Eye (tissue), 1 donor: ENCODE measurements around the gene TAPBP.
A peak's percentile ranks its signal among the peaks of the same experiment; 100 is the strongest.
"Not testable (repeated sequence)": the region's sequence is repeated elsewhere in the genome, so short reads cannot be mapped to it uniquely, and the experiment has no call there.

Experiments
- DNase-seq: peaks from one replicate; pipeline ENCODE4 v3.0.0-alpha.2; 2015

TAPBP gene

DNA sequence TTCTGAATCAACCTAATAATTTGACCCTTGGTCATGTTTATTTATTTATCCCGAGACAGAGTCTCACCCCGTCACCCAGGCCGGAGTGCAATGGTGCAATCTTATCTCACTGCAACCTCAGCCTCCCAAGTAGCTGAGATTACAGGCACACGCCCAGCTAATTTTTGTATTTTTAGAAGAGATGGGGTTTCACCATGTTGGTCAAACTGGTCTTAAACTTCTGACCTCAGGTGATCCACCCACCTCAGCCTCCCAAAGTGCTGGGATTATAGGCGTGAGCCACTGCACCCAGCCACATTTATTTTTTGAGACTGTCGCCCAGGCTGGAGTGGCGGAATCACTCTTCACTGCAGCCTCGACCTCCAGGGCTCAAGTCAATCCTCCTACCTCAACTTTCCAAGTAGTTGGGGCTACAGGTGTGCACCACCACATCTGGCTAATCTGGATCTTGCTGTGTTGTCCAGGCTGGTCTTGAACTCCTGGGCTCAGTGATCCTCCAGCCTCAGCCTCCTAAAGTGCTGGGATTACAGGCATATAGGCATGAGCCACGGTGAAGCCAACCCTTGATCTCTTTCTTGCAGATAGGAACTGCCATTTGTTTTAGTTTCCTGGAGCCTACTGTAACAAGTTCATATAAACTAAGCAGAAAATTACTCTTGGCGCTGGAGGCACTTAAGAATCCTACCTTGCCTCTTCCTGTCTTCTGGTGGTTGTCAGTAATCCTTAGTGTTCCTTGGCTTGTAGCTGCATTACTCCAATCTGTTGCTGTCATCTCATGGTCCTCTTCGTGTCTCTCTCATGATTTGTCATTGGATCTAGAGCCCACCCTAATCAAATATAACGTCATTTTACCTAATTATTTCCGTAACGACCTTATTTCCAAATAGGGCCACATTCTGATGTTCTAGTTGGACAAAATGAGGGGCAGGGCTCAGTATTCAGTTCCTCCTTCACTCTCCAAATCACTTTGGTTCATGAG is 39.7 kb downstream of the TAPBP start:
- DNase-seq, result no peak

GRCh38 chr6:33273129-33273923 is 40.6 kb downstream of the TAPBP start:
- DNase-seq, result no peak

DNA sequence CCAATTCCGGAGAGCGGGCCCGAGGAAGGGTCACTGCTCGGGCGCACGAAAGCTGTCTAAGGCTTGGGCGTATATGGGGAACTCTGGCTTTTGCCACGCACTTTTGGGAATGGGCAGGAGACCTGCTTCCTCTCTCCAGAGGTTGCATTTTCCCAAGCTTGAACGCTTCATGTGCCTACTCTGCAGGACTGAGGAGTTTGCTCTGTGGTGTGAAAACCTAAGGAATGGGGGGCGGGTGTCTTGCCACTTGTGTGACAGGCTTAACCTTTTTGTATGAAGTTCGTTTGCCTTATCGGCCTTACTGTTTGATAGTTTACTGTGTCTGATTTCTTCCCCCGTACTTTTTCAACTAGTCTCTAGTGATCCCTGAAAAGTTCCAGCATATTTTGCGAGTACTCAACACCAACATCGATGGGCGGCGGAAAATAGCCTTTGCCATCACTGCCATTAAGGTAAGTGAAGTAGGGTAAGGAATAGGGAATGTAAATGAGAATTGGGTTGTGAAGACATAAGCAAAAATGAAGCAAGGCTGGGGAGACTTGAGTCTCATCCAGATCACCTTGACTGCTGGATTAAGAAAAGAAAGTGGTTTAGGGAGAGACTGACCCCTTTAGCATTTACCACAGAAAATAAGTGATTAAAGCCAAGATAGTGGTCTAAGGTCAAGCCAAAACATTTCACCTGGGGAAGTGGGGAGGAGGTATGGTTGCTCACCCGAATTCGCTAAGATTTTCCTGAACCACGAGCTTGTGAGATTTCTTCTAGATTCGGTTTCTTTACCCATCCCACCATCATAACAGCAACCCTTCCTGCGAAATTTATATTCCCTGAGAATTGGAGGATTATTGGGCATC is 41.4 kb downstream of the TAPBP start:
- no peak for DNase-seq

DNA sequence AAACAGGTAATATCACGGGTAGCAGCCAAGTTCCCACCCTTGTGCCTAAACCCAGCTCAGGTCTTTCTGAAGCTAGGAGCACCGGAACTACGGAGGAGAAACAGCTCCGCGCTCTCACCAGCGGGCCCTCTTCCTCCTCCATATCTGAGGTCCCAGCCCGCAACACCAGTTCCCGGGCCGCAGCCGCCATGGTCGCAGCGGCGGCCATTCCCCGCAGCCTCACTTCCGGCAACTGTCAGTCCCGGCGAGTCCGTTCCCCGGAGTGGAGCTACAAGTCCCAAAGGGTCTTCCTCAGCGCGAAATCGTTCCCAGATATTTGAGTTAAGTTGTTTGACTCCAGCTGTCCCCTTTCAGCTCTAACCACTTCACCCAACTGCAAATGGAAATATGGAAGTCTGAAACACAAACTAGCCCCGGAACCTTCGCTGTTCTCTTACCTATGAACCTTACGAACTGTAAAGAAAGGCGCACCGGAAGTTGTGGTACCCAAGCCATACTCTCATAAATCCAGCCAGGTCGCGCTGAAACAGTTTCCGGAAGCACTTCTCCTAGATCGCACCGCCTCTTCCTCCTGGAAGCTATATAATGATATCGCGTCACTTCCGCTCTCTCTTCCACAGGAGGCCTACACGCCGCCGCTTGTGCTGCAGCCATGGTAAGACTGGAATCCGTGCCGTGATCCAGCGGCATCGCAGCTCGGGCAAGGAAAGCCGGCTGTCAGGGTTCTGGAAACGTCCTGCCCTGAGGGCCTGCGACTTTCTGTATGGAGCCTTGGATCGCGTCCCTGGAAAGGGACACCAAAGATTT is 42.2 kb downstream of the TAPBP start, which contains the start of the genes RPS18 and VPS52:
RPS18 (plus strand) TSS at position 608 of the 807 bp plus-strand sequence; CDS start at position 653, 45 bp downstream.
VPS52 (minus strand) TSS at position 409 of the 807 bp plus-strand sequence; CDS start at position 208, 201 bp downstream.
- peak; percentile 100 for DNase-seq

DNA sequence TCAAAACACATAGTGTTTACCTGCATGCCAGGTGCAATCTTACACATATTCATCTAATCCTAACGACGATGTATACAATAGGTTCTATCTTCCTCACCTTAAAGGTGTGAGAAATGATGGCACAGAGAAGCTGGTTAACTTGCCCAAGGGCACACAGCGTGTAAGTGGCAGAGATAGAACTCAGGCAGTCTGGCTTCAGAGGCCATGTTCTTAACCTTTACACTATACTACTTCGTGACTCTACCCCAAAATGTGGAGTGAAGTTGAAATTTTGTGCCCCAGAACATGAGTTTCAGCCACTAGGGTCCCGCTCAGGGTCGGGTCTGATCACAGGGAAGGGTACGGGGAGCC is 42.8 kb downstream of the TAPBP start:
- no peak for DNase-seq

- no peak for DNase-seq
Observed at GRCh38 chr6:33264015-33264414, 49.9 kb downstream of the TAPBP start.

DNA sequence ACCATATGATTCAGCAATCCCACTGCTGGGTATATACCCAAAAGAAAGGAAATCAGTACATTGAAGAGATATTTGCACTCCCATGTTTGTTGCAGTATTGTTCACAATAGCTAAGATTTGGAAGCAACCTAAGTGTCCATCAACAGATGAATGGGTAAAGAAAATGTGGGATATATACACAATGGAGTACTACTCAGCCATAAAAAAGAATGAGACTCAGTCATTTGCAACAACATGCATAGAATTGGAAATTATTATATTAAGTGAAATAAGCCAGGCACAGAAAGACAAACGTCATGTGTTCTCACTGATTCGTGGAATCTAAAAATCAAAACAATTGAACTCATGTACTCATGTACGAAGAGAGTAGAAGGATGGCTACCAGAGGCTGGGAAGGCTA is 51.4 kb downstream of the TAPBP start:
- not testable (repeated sequence) for DNase-seq

DNA sequence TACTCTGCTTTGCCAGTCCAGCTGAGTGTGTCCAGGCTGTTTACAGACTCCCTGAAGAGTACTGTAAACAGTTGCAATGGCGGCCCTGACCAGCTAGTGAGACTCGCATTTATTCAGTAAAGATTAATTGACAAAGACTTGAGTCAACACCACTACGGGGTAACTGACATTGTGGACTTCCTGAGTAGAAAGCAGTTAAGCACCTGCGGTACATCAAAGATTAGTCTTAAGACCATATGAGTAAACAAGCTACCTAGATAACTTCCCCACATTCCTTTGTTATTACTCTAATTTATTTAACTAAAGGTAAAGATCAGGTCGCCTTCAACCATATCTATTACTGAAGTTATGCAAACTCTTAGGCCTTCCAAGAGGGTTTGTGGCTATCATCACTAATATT is 54.8 kb downstream of the TAPBP start:
- no peak for DNase-seq

GRCh38 chr6:33254591-33254990 is 59.3 kb downstream of the TAPBP start:
- DNase-seq, result no peak

DNA sequence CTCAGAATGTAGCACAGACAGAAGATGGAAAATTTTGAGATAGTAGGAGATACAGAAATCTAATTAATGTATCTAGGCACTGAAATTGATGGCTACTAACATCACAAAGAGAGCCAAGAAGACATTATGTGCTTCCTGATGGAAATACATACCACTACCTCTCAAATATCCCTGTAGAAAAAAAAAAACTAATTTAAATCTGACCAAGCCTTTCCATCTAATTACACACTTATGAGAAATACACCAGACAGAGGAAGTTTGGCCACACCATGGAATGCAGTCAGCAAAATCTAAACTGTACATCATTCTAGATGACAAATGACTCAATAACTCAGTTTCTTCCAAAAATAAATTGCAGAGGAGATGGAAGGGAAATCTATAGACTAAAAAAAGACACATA is 61.1 kb downstream of the TAPBP start:
- no peak for DNase-seq

- DNase-seq, result no peak
Observed at GRCh38 chr6:33251395-33252012, 62.4 kb downstream of the TAPBP start.

DNA sequence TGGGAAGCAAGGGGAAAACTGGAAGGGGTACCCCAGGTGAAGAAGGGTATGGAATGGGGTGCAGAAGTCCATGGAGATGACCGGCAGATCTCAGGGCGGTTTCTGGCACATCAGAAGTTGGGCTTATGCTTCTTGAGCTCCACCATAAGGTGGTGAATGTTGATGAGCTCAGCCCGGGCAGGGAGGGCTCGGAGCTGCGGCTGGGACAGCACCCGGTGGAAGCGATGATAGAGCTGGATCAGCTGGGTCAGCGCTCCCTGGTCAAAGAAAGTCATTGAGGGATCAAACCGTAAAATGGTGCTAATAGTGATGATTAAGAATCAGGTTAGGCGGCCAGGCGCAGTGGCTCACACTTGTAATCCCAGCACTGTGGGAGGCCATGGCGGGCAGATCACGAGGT is 63.1 kb downstream of the TAPBP start:
- no peak for DNase-seq

GRCh38 chr6:33249732-33250630 is 63.9 kb downstream of the TAPBP start:
- peak; percentile 8 for DNase-seq
